PFSK-1 (cell line): ENCODE data around the gene UBQLN4.

Experiments
- FOXP2 ChIP-seq: optimal IDR thresholded peaks from 2 replicates; pipeline ENCODE3; 2011; ENCODE audit warnings: borderline replicate concordance, control low read depth, inconsistent platforms; ENCODE audit not compliant: insufficient read depth; ENCODE audit errors: extremely low read length, extremely low read depth
- POLR2AphosphoS5 ChIP-seq: IDR thresholded peaks from 2 replicates; pipeline ENCODE4 v1.6.1; 2012; ENCODE audit warnings: low read depth, mild to moderate bottlenecking, control low read depth, low read length, moderate library complexity
- REST ChIP-seq, 2 experiments: IDR thresholded peaks; 2 replicates each; pipeline versions ENCODE4 v1.6.1 to v1.8.0; 2011 to 2012; ENCODE audit warnings: low read depth in 2 of 2, low read length in 2 of 2, control low read depth in 1 of 2, inconsistent platforms in 1 of 2, mild to moderate bottlenecking in 1 of 2, moderate library complexity in 1 of 2; ENCODE audit not compliant: insufficient read depth in 1 of 2
- SIN3A ChIP-seq: IDR thresholded peaks from 2 replicates; pipeline ENCODE4 v1.6.1; 2012; ENCODE audit warnings: mild to moderate bottlenecking, low read length, moderate library complexity, borderline replicate concordance; ENCODE audit not compliant: insufficient read depth
- TAF1 ChIP-seq: IDR thresholded peaks from 2 replicates; pipeline ENCODE4 v1.6.1; 2012; ENCODE audit warnings: low read length, control low read depth, borderline replicate concordance; ENCODE audit not compliant: insufficient read depth

The UBQLN4 gene

GRCh38 chr1:156081180-156081916 is 27.8 kb upstream of the UBQLN4 start:
- TF ChIP-seq POLR2AphosphoS5 (no peak), SIN3A (no peak), TAF1 (no peak), FOXP2 (no peak), REST (IDR thresholded peaks at IDR 0.05; ENCODE audit: insufficient read depth in 1 of 2, low read depth in 2 of 2, low read length in 2 of 2) (no peak)

GRCh38 chr1:156080863-156081179 is 27.2 kb upstream of the UBQLN4 start:
- no peak for TF ChIP-seq TAF1
- no peak for TF ChIP-seq REST (IDR thresholded peaks at IDR 0.05; ENCODE audit: insufficient read depth in 1 of 2, low read depth in 2 of 2, low read length in 2 of 2)
- TF ChIP-seq SIN3A, result 0 out of 2 replicates have a peak, but pooled peaks have one; percentile 38
- no peak for TF ChIP-seq FOXP2

GRCh38 chr1:156080241-156080862 is 26.8 kb upstream of the UBQLN4 start:
- TF ChIP-seq SIN3A, result no peak
- TF ChIP-seq FOXP2, result no peak
- TF ChIP-seq POLR2AphosphoS5, result no peak
- TF ChIP-seq REST (IDR thresholded peaks at IDR 0.05; ENCODE audit: insufficient read depth in 1 of 2, low read depth in 2 of 2, low read length in 2 of 2), result no peak
- no peak for TF ChIP-seq TAF1

DNA sequence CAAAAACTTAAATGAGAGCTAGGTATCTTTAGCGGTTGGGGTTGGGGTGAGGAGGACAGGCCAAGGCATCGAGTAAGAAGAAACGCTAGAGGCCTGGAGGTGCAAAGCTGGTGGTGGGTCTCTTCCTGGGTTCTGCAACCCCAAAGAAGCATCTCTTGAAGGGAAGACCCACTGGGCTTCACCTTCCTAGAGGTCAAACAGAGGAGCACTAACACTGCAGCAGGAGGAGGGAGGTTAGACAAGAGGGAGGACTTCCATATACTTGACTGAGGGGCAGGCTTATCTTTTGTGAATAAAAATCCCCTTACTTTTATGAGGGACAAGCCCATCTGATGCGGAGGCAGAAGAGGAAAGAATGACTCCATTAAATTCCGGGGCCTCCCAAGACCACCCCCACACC is 26.2 kb upstream of the UBQLN4 start:
- no peak for TF ChIP-seq FOXP2
- TF ChIP-seq SIN3A, result no peak
- no peak for TF ChIP-seq TAF1
- TF ChIP-seq POLR2AphosphoS5, result no peak
- no peak for TF ChIP-seq REST (IDR thresholded peaks at IDR 0.05; ENCODE audit: insufficient read depth in 1 of 2, low read depth in 2 of 2, low read length in 2 of 2)
